Activated naive CD8-positive, alpha-beta T cell treated with anti-CD3 and anti-CD28 coated beads, Interleukin-2, amount 50 U/mL, for 24 hours (primary cell): ENCODE results near the gene ABHD1.
"Not testable (repeated sequence)": the region's sequence is repeated elsewhere in the genome, so short reads cannot be mapped to it uniquely, and the experiment has no call there.

Experiments used
- ATAC-seq: fragments of 150-1000 bp; cut with Tn5 transposase; one replicate; pipeline ENCODE4 v1.10.0; 2021
- DNase-seq: peaks from one replicate; pipeline ENCODE4 v3.0.0; 2021
- H3K27ac Mint-ChIP-seq: one replicate; pipeline ENCODE4 v1.8.0; 2021; ENCODE audit warnings: mild to moderate bottlenecking, mixed read lengths
- H3K27me3 Mint-ChIP-seq: one replicate; pipeline ENCODE4 v1.8.0; 2021; ENCODE audit warnings: mixed read lengths
- H3K36me3 Mint-ChIP-seq: one replicate; pipeline ENCODE4 v1.8.0; 2021; ENCODE audit warnings: low read depth, mixed read lengths
- H3K4me1 Mint-ChIP-seq: one replicate; pipeline ENCODE4 v1.8.0; 2021; ENCODE audit warnings: mixed read lengths
- H3K4me3 Mint-ChIP-seq: one replicate; pipeline ENCODE4 v1.8.0; 2021; ENCODE audit warnings: mild to moderate bottlenecking, moderate library complexity, mixed read lengths
- H3K9me3 Mint-ChIP-seq: one replicate; pipeline ENCODE4 v1.8.0; 2021; ENCODE audit warnings: mixed read lengths

Gene ABHD1

GRCh38 chr2:27123302-27124150, at the start of gene ABHD1:
TSS of gene ABHD1 (plus strand) at chr2:27123815. CDS start at chr2:27123949, 134 bp downstream.
- peaks cover 27% of the 10 kb centered on the region for H3K27me3 Mint-ChIP-seq
- no peaks in the 10 kb centered on the region for H3K36me3 Mint-ChIP-seq
- DNase-seq (peak; percentile 66), ATAC-seq (peak; percentile 71)
- peaks cover 15% of the 10 kb centered on the region for H3K4me1 Mint-ChIP-seq
- H3K27ac Mint-ChIP-seq = no peak within 1 kb of the TSS
- H3K4me3 Mint-ChIP-seq = peak within 1 kb of the TSS; percentile 78
- no peaks in the 10 kb centered on the region for H3K9me3 Mint-ChIP-seq

GRCh38 chr2:27074738-27075565, 48.7 kb upstream of the ABHD1 start:
- Mint-ChIP-seq H3K27me3 (no peaks in the 10 kb centered on the region), H3K4me1 (peaks cover 57% of the 10 kb centered on the region), H3K27ac (peak overlapping the region; percentile 30), H3K4me3 (peak overlapping the region; percentile 36), H3K9me3 (no peaks in the 10 kb centered on the region), H3K36me3 (peaks cover 2% of the 10 kb centered on the region)
- no peak for ATAC-seq
- peak; percentile 33 for DNase-seq

GRCh38 chr2:27075566-27075871, 48.1 kb upstream of the ABHD1 start:
- not testable (repeated sequence) for H3K9me3 Mint-ChIP-seq, H3K36me3 Mint-ChIP-seq, DNase-seq, H3K27me3 Mint-ChIP-seq, ATAC-seq
- peak overlapping the region; percentile 30 for H3K27ac Mint-ChIP-seq
- peaks cover 57% of the 10 kb centered on the region for H3K4me1 Mint-ChIP-seq
- peak overlapping the region; percentile 36 for H3K4me3 Mint-ChIP-seq

- ATAC-seq = no peak
- Mint-ChIP-seq H3K4me1 (peaks cover 58% of the 10 kb centered on the region), H3K9me3 (no peaks in the 10 kb centered on the region), H3K36me3 (no peaks in the 10 kb centered on the region), H3K4me3 (no peak overlapping the region), H3K27ac (peak overlapping the region; percentile 28), H3K27me3 (no peaks in the 10 kb centered on the region)
- DNase-seq = no peak
Measured at GRCh38 chr2:27076323-27076722, 47.3 kb upstream of the ABHD1 start.

- Mint-ChIP-seq H3K36me3 (no peaks in the 10 kb centered on the region), H3K27me3 (no peaks in the 10 kb centered on the region), H3K4me3 (no peak overlapping the region), H3K4me1 (peaks cover 61% of the 10 kb centered on the region), H3K9me3 (no peaks in the 10 kb centered on the region), H3K27ac (no peak overlapping the region)
- no peak for DNase-seq
- no peak for ATAC-seq
Measured at GRCh38 chr2:27077231-27077630, 46.4 kb upstream of the ABHD1 start.

GRCh38 chr2:27078267-27079194, 45.1 kb upstream of the ABHD1 start, which contains the start of gene EMILIN1:
TSS of gene EMILIN1 (plus strand) at chr2:27078615. CDS start at chr2:27079066, 451 bp downstream.
- Mint-ChIP-seq H3K27me3 (no peaks in the 10 kb centered on the region), H3K27ac (no peak within 1 kb of the TSS), H3K4me3 (no peak within 1 kb of the TSS), H3K4me1 (peaks cover 50% of the 10 kb centered on the region), H3K9me3 (no peaks in the 10 kb centered on the region), H3K36me3 (no peaks in the 10 kb centered on the region)
- DNase-seq (no peak), ATAC-seq (no peak)

- ATAC-seq (no peak), DNase-seq (no peak)
- no peaks in the 10 kb centered on the region for H3K36me3 Mint-ChIP-seq
- no peaks in the 10 kb centered on the region for H3K27me3 Mint-ChIP-seq
- H3K9me3 Mint-ChIP-seq = no peaks in the 10 kb centered on the region
- peaks cover 41% of the 10 kb centered on the region for H3K4me1 Mint-ChIP-seq
- no peak overlapping the region for H3K4me3 Mint-ChIP-seq
- H3K27ac Mint-ChIP-seq = no peak overlapping the region
Measured at GRCh38 chr2:27079233-27080139, 44.1 kb upstream of the ABHD1 start.

- Mint-ChIP-seq H3K36me3 (no peaks in the 10 kb centered on the region), H3K4me1 (peaks cover 37% of the 10 kb centered on the region), H3K27me3 (no peaks in the 10 kb centered on the region), H3K4me3 (no peak overlapping the region), H3K9me3 (no peaks in the 10 kb centered on the region), H3K27ac (no peak overlapping the region)
- ATAC-seq (no peak), DNase-seq (no peak)
Measured at GRCh38 chr2:27080140-27080469, 43.5 kb upstream of the ABHD1 start.

GRCh38 chr2:27080603-27080936, 43.0 kb upstream of the ABHD1 start:
- Mint-ChIP-seq H3K36me3 (no peaks in the 10 kb centered on the region), H3K4me3 (peak overlapping the region; percentile 74), H3K27me3 (no peaks in the 10 kb centered on the region), H3K9me3 (no peaks in the 10 kb centered on the region), H3K27ac (peak overlapping the region; percentile 94), H3K4me1 (peaks cover 37% of the 10 kb centered on the region)
- ATAC-seq (no peak), DNase-seq (no peak)

GRCh38 chr2:27081984-27082772, 41.4 kb upstream of the ABHD1 start:
- Mint-ChIP-seq H3K36me3 (no peaks in the 10 kb centered on the region), H3K27ac (peak overlapping the region; percentile 94)
- ATAC-seq = no peak

GRCh38 chr2:27082773-27083409, 40.7 kb upstream of the ABHD1 start:
- Mint-ChIP-seq H3K27me3 (no peaks in the 10 kb centered on the region), H3K9me3 (no peaks in the 10 kb centered on the region), H3K4me1 (peaks cover 39% of the 10 kb centered on the region), H3K4me3 (no peak overlapping the region), H3K36me3 (no peaks in the 10 kb centered on the region), H3K27ac (no peak overlapping the region)
- no peak for ATAC-seq
- no peak for DNase-seq

More at GRCh38 chr2:27081984-27082772, 41.4 kb upstream of the ABHD1 start:
- H3K9me3 Mint-ChIP-seq = no peaks in the 10 kb centered on the region
- peak overlapping the region; percentile 74 for H3K4me3 Mint-ChIP-seq
- H3K4me1 Mint-ChIP-seq = peaks cover 36% of the 10 kb centered on the region
- H3K27me3 Mint-ChIP-seq = no peaks in the 10 kb centered on the region
- DNase-seq = no peak

GRCh38 chr2:27083410-27084296, 40.0 kb upstream of the ABHD1 start:
- Mint-ChIP-seq H3K9me3 (no peaks in the 10 kb centered on the region), H3K36me3 (no peaks in the 10 kb centered on the region), H3K4me3 (no peak overlapping the region), H3K27ac (no peak overlapping the region), H3K4me1 (peaks cover 40% of the 10 kb centered on the region), H3K27me3 (no peaks in the 10 kb centered on the region)
- ATAC-seq (no peak), DNase-seq (no peak)
